GM18951 (cell line): ENCODE data around the gene LRRC1.

ENCODE experiments used
- POLR2A ChIP-seq: IDR thresholded peaks from 4 replicates; pipeline ENCODE4 v1.6.1; 2011; ENCODE audit warnings: mild to moderate bottlenecking; ENCODE audit not compliant: insufficient read length, insufficient read depth; ENCODE audit errors: extremely low read depth
- in situ Hi-C: fragments of 300-500 bp; cut with MboI; formaldehyde crosslinking; loops from one replicate; pipeline ENCODE4 v1.12.0; 2022; ENCODE audit warnings: low sequenced_read_pairs, mixed read lengths, inconsistent platforms; ENCODE audit not compliant: unreplicated experiment

LRRC1 gene

DNA sequence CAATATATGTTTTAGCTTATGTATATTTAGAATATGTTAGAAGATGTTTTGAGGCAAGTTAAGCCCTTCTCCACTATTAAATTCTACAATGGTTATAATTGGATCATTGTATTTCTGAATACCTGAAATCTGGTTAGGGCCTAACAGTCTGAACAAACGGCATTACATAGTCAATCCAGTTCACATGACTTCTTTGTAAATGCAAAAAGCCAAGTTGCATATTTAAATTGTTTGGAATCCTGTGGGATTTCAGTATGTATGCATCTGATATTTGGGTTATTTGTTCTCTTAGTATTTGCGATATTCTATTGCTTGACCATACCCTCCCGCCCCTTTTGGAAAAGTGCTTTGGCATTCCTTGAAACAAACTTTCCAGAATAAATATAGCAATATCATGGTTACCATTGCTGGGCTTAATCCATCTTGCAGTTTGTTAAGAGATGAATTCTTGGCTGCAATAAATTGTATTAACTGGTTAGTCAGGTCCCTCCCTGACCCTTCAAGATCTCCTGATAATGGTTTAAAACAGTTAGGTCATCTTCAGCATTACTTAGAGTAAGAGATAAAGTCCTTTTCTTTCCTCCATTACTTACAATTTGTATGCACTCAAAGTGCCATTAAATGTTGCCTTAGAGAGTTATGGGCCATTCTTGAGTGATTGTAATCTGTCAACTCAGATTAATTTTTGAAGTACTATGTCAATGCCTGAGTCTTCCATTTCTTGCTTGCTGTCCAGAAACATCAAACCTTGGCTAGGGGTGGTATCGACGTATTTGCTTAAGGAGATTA is 36.5 kb downstream of the LRRC1 start:
- in situ Hi-C loops: no loop called here
- no peak for TF ChIP-seq POLR2A

DNA sequence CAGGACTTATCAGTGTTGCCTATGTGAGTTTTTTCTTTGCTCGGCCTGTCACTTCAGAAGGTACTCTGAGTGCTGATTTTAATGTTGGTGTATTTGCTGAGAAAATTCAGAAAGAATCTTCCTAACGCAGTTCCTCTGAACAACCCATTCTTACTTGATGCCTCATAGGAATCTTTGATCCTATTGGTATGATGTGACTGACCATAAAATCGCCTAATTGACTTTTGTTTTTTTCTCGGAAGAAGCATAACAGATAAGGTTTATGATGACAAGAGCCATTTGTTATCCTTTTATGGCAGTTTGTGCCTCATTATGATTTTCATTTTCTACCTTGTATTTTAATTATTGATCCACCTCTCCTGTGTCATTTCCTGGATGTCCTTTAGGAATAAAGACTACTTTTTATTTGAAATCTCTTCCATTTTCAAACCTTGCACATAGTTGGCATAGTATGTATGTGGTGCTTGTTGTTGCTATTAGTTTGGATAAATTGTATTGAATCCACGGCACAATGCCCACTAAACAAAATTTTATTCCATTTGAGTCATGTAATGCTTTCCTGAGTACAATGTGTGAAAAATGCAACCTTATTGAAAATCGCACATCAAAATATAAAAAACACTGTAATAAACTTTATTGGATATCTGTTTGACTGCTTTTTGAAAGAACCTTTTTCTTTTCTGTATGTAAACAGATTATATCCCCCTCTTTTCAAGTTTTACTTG is 37.3 kb downstream of the LRRC1 start:
- in situ Hi-C loops: no loop called here
- no peak for TF ChIP-seq POLR2A

DNA sequence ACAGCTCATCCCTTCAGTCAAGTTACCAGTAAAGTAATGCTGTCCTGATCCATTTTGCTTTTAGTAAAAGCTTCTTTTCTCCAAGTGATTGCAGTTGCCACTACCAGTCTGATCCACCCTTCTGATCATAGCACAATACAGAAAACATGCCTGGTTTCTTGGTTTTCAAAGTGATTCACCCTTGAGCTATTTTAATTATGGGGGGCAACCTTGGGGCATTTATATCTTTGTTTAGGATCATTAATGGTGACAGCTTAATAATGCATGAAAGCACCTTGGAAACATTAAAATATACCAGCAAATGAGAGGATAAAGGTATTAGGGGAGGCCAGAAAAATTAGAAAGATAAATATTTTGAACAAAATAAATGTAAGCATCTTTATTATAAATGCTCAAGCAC is 38.4 kb downstream of the LRRC1 start:
- TF ChIP-seq POLR2A: no peak
- in situ Hi-C loops: no loop called here

DNA sequence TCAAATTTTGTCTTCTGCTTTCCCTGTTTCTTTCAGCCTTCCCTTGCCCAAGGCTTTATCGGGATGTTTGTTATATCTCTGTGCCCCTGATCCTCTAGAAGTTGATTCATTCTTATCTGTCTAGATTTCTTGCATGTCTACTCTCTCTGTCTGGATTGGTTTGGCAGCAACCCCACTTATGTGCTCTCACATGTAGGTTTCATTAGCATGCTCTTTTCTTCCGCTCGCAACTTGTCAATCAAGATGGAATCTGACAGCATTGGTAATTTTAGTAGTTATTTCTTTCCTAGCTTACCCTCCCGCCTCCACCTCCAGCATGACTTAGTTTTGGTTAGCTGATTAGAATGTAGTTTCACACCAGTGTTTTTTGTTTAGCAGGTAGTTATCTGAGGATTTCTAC is 39.3 kb downstream of the LRRC1 start:
- in situ Hi-C loops: no loop called here
- TF ChIP-seq POLR2A: no peak

DNA sequence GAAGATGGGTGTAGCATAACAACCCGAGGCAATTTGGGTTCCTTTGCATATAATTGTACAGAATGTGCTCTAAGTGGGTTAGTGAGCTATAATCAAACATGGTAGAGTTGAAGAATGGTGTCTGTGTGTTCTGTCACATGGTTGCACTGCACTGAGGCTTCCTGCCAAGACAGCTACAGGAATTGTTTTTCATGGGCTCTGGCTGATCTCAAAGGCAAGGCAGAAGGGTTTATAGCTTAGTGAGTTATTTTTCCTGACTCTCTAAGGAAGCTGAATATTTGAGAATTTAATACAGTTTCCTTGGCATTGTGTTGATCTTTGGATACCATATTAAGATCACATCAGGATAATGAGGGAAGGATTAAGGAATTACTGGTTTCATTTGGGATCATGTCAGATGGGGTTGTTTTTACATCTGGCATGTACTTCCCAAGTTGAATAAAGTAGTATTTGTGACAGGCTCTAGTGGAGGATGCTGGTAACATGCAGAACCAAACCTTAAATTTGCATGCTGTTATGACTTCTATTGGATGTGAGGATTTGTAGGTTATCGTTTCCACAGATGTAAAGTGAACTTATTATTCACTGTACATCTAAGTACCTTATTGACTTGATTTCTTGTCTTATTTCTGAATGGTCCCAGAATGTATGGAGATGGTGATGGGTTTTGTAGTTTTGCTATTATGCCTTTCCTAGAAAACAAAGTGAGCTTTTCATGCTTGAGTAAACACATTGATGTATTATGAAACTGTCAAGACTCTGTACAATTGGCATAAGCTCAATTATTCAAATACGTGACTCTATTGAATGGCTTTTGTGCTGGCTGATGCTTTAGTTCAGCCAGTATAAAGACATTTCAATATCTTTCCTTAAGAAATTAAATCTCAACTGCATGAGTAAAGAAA is 43.3 kb downstream of the LRRC1 start:
- TF ChIP-seq POLR2A: no peak
- in situ Hi-C loops: no loop called here

DNA sequence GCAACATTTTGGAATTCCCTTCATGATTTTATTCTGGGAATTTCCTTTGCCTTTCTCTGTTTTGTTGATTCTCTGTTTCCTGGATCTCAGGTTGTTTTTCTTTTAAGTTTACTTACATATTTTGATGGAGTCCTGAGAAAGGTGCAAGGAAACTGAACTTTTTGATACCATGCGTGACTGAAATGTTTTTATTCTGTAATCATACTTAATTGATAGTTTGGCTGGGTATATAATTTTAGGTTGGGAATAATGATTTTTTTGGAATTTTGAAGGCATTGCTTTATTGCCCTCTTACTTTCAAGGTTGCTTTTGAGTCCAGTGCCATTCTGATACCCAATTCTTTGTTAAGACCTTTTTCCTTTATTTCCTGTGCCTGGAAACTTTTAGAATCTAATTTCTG is 45.2 kb downstream of the LRRC1 start:
- TF ChIP-seq POLR2A: no peak
- in situ Hi-C loops: no loop called here

DNA sequence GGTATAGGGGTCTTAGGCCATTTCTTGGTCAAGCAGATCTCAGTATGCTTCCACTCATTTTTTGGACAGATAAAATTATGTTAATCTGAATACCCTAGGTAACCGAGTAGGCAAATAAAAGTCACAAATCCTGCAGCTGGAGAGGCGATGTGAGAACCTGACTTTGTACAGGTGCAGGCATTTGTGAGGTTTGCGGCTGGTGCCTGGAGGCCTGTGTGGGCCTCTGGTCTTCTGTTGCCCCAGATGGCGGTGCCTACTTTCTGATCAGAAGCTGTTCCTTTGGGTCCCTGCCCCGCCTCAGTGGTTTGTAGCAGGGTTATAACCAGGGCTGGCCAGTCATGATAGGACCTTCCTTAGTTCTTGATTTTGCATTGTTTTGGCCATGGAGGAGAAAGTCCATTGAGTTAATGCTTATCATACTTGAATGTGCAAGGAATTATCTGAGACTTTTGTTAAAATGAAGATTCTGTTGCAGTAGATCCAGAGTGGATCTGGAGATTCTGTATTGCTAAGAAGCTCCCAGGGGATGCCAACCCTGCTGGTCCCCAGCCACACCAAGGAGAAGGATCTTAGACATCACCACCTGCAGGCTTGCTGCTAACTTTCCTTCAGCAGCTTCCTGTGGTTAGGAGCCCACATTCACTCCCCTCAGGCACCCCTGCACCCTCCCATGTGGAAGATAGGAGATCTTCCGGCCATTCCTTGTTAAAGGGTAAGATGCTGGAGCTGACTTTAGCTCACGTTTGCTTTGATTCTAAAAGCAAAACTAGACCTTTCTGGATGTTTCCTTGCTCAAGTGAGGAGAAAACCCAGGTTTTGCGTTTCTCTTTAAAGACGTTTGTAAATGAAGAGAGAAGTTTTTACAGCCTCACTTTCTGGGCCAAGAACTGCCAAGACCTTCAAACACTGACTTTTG is 50.7 kb downstream of the LRRC1 start:
- TF ChIP-seq POLR2A: no peak
- in situ Hi-C loops: no loop called here

DNA sequence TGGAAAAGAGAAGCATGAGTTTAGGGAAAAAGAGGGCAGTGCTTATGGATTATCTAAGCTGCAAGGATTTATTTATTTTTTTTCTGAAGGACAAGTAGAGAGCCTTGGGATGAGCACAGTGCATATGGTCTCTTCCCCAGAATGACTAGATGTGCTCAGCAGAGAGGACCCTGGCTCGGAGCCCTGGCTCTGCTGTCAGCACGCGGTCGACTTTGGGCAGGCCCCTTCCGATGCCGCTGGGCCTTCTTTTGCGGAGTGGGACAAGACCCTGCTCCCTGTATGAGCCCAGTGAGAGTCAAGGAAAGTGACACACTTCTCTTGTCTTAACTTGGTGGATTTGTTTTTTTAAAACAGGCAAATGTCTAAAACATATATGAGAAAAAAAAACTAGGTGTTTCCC is 51.4 kb downstream of the LRRC1 start:
- no peak for TF ChIP-seq POLR2A
- in situ Hi-C loops: no loop called here

DNA sequence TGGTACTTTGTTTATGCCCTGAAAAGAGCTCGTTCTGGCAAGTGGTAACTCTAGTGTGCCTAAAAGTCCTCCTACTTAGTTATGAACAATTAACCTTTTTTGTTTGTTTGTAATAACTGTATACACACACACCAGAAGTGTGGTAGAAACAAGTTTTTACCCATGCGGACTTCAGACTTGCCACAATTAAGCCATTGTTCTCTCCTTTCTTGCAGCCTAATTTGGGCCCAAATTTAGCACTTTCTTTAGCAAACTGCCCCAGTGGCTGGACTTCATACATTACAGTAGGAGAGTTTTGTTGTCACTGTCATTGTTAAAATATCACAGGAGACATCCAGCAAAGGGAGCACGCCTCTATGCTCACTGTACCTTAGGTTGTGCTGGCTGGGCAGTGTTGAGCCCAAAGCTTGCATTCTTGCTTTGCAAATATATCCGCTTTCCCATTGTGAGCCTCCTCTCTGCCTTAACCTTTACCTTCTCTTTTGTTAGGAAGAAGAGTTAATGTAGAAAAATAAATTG is 53.0 kb downstream of the LRRC1 start:
- in situ Hi-C loops: no loop called here
- no peak for TF ChIP-seq POLR2A

DNA sequence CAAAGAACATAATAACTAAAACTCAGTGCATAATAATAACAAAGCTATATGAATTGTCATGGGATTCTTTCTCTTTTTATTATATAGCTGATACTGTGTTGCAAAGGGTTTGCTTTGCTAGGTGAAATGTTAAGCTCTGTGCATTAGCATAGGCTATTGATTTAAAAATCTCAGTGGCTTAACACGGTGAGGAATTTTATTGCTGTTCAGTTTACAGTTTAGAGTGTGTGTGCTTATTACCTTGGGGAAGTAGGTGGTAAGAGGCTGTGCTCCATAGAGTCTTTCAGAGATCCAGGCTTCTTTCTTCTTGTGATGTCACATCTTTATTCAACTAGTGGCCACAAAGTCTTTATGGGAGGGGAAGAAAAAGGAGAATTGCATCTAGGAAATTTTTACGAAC is 55.7 kb downstream of the LRRC1 start:
- in situ Hi-C loops: no loop called here
- no peak for TF ChIP-seq POLR2A

DNA sequence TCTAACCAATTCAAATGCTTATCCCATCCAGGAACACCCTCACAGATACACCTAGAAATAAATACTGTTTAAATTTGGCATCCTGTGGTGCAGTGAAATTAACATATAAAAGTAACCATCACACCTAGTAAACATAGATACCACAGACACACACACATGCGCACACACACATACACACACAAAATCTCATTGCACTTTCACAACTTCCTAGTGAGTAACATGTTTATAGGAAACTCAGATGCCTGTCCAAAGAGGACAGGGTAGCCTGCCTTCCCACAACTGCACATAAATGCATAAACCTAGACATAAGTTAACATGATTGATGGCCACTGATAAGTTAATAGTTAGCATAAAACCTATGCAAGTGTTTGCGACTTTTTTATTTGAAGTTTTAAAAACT is 56.8 kb downstream of the LRRC1 start:
- no peak for TF ChIP-seq POLR2A
- in situ Hi-C loops: no loop called here

DNA sequence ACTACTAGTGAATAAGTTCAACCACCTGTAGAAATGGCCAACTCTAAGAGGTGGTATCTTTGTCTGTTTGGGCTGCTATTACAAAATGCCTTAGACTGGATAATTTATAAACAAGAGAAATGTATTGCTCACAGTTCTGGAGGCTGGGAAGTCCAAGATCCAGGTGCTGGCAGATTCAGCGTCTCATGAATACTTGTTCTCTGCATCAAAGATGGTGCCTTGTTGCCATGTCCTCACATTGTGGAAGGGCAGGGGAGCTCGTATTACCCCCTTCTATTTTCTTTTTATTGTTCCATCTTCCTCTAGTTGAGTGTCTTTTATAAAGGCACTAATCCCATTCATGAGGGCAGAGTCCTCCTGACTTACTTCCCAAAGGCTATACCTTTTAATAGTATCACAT is 58.0 kb downstream of the LRRC1 start:
- TF ChIP-seq POLR2A: no peak
- in situ Hi-C loops: no loop called here

DNA sequence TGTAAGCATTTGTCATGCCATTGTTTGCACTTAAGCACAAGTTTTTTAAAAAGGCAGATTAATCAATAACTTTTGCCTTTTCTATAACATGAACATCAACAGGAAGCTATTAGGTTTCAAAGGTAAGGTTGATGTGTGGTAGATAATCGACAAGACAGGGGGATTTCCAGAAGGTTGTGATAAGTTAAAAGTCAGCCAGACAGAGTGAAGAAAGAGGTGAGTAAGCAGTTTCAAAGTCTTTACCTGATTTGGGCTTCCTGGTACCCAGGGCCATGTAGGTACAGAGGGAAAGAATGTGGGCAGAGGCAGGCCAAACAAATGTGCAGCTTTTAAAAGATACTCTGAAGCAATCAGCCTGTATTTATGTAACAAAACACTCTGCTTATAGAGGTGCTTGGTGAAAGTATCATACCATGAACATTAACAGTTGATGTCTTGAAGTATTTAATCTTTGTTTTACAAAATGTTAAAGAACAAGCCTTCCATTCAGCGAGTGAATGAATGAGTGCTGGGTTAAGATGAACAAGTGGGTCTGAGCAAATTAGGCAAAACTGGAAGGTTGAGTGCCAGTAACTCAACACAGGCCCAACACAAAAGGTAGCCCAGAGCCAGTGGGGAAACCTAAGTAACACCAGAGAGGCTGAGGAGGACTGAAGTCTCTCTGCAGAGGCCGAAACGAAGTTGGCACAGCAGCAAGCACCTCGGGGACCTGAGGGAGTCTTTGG is 60.2 kb downstream of the LRRC1 start:
- in situ Hi-C loops: no loop called here
- no peak for TF ChIP-seq POLR2A
